Stimulated activated memory B cell treated with anti-CD40 and anti-IgM and Interleukin-4, amounts not matched to agents 10 μg/mL and 1 μg/mL and 100 μg/mL, for 72 hours (primary cell): ENCODE results near the gene TMEM253.

ENCODE experiments used
- ATAC-seq: fragments of 150-1000 bp; cut with Tn5 transposase; 2 replicates; pipeline ENCODE4 v1.10.0; 2021
- H3K27ac Mint-ChIP-seq: one replicate; pipeline ENCODE4 v1.8.0; 2022; ENCODE audit warnings: mild to moderate bottlenecking, mixed read lengths
- H3K27me3 Mint-ChIP-seq: one replicate; pipeline ENCODE4 v1.8.0; 2022; ENCODE audit warnings: mixed read lengths
- H3K36me3 Mint-ChIP-seq: one replicate; pipeline ENCODE4 v1.8.0; 2022; ENCODE audit warnings: mixed read lengths
- H3K4me1 Mint-ChIP-seq: one replicate; pipeline ENCODE4 v1.8.0; 2022; ENCODE audit warnings: mixed read lengths
- H3K4me3 Mint-ChIP-seq: one replicate; pipeline ENCODE4 v1.8.0; 2022; ENCODE audit warnings: mild to moderate bottlenecking, moderate library complexity, mixed read lengths
- H3K9me3 Mint-ChIP-seq: one replicate; pipeline ENCODE4 v1.8.0; 2022; ENCODE audit warnings: mixed read lengths

TMEM253 gene

GRCh38 chr14:21093018-21093417, 7.8 kb upstream of the TMEM253 start:
- Mint-ChIP-seq H3K36me3 (peaks cover 7% of the 10 kb centered on the region), H3K27ac (no peak overlapping the region), H3K4me1 (peaks cover 17% of the 10 kb centered on the region), H3K4me3 (no peak overlapping the region), H3K27me3 (peaks cover 11% of the 10 kb centered on the region), H3K9me3 (no peaks in the 10 kb centered on the region)
- no peak for ATAC-seq

GRCh38 chr14:21093769-21094681, 6.8 kb upstream of the TMEM253 start:
- Mint-ChIP-seq H3K9me3 (no peaks in the 10 kb centered on the region), H3K4me3 (no peak overlapping the region), H3K27me3 (peaks cover 11% of the 10 kb centered on the region), H3K36me3 (peaks cover 7% of the 10 kb centered on the region), H3K27ac (no peak overlapping the region), H3K4me1 (peaks cover 21% of the 10 kb centered on the region)
- ATAC-seq, result no peak

GRCh38 chr14:21095430-21096205, 5.2 kb upstream of the TMEM253 start:
- Mint-ChIP-seq H3K36me3 (peaks cover 7% of the 10 kb centered on the region), H3K27me3 (peaks cover 15% of the 10 kb centered on the region), H3K9me3 (no peaks in the 10 kb centered on the region), H3K27ac (no peak overlapping the region), H3K4me3 (no peak overlapping the region), H3K4me1 (peaks cover 25% of the 10 kb centered on the region)
- ATAC-seq, result no peak

GRCh38 chr14:21096438-21096837, 4.4 kb upstream of the TMEM253 start:
- Mint-ChIP-seq H3K27ac (no peak overlapping the region), H3K4me1 (peaks cover 22% of the 10 kb centered on the region), H3K27me3 (peaks cover 20% of the 10 kb centered on the region), H3K9me3 (no peaks in the 10 kb centered on the region), H3K4me3 (no peak overlapping the region), H3K36me3 (peaks cover 3% of the 10 kb centered on the region)
- no peak for ATAC-seq

- ATAC-seq, result no peak
- Mint-ChIP-seq H3K4me1 (peaks cover 21% of the 10 kb centered on the region), H3K36me3 (no peaks in the 10 kb centered on the region), H3K4me3 (peak overlapping the region; percentile 74), H3K9me3 (no peaks in the 10 kb centered on the region), H3K27ac (peak overlapping the region; percentile 68), H3K27me3 (peaks cover 25% of the 10 kb centered on the region)
Measured at GRCh38 chr14:21096978-21097635, 3.8 kb upstream of the TMEM253 start.

GRCh38 chr14:21097636-21098075, 3.2 kb upstream of the TMEM253 start:
- Mint-ChIP-seq H3K4me3 (peak overlapping the region; percentile 74), H3K36me3 (no peaks in the 10 kb centered on the region), H3K4me1 (peaks cover 21% of the 10 kb centered on the region), H3K27ac (peak overlapping the region; percentile 68), H3K27me3 (peaks cover 26% of the 10 kb centered on the region), H3K9me3 (no peaks in the 10 kb centered on the region)
- peak; percentile 59 for ATAC-seq

- H3K4me1 Mint-ChIP-seq, result peaks cover 19% of the 10 kb centered on the region
- ATAC-seq, result peak; percentile 66
- peaks cover 20% of the 10 kb centered on the region for H3K27me3 Mint-ChIP-seq
- peak within 1 kb of the TSS; percentile 68 for H3K27ac Mint-ChIP-seq
- peak within 1 kb of the TSS; percentile 74 for H3K4me3 Mint-ChIP-seq
- no peaks in the 10 kb centered on the region for H3K36me3 Mint-ChIP-seq
- no peaks in the 10 kb centered on the region for H3K9me3 Mint-ChIP-seq
Measured at GRCh38 chr14:21098076-21098891, 2.6 kb upstream of the TMEM253 start, which contains the start of gene ZNF219. Gene ZNF219 (minus strand): TSS chr14:21098655. CDS start chr14:21093591, 5,064 bp downstream.

- peaks cover 23% of the 10 kb centered on the region for H3K4me1 Mint-ChIP-seq
- no peaks in the 10 kb centered on the region for H3K9me3 Mint-ChIP-seq
- H3K36me3 Mint-ChIP-seq, result no peaks in the 10 kb centered on the region
- ATAC-seq, result no peak
- peak overlapping the region; percentile 64 for H3K4me3 Mint-ChIP-seq
- peaks cover 19% of the 10 kb centered on the region for H3K27me3 Mint-ChIP-seq
- peak overlapping the region; percentile 55 for H3K27ac Mint-ChIP-seq
Measured at GRCh38 chr14:21098892-21099595, 1.8 kb upstream of the TMEM253 start.

GRCh38 chr14:21099596-21099985, 1.3 kb upstream of the TMEM253 start:
- no peak overlapping the region for H3K27ac Mint-ChIP-seq
- H3K4me3 Mint-ChIP-seq, result peak overlapping the region; percentile 64
- H3K27me3 Mint-ChIP-seq, result peaks cover 19% of the 10 kb centered on the region
- peaks cover 26% of the 10 kb centered on the region for H3K4me1 Mint-ChIP-seq
- ATAC-seq, result no peak
- no peaks in the 10 kb centered on the region for H3K36me3 Mint-ChIP-seq
- no peaks in the 10 kb centered on the region for H3K9me3 Mint-ChIP-seq

GRCh38 chr14:21101802-21102413, 1.0 kb downstream of the TMEM253 start:
- Mint-ChIP-seq H3K4me3 (no peak overlapping the region), H3K27me3 (peaks cover 19% of the 10 kb centered on the region), H3K9me3 (no peaks in the 10 kb centered on the region), H3K27ac (no peak overlapping the region), H3K36me3 (no peaks in the 10 kb centered on the region), H3K4me1 (peaks cover 35% of the 10 kb centered on the region)
- no peak for ATAC-seq

- Mint-ChIP-seq H3K36me3 (no peaks in the 10 kb centered on the region), H3K9me3 (no peaks in the 10 kb centered on the region), H3K4me1 (peaks cover 37% of the 10 kb centered on the region), H3K27me3 (peaks cover 19% of the 10 kb centered on the region), H3K27ac (peak overlapping the region; percentile 76), H3K4me3 (peak overlapping the region; percentile 74)
- ATAC-seq, result no peak
Measured at GRCh38 chr14:21102521-21103410, 1.9 kb downstream of the TMEM253 start.

GRCh38 chr14:21103411-21103709, 2.5 kb downstream of the TMEM253 start:
- no peaks in the 10 kb centered on the region for H3K36me3 Mint-ChIP-seq
- no peak for ATAC-seq
- H3K4me1 Mint-ChIP-seq, result peaks cover 37% of the 10 kb centered on the region
- peak overlapping the region; percentile 76 for H3K27ac Mint-ChIP-seq
- H3K27me3 Mint-ChIP-seq, result peaks cover 19% of the 10 kb centered on the region
- no peaks in the 10 kb centered on the region for H3K9me3 Mint-ChIP-seq
- H3K4me3 Mint-ChIP-seq, result peak overlapping the region; percentile 74
